GM21381 (cell line): Measurements from ENCODE around the gene NLGN1.

ENCODE experiments used
- ATAC-seq: cut with Tn5 transposase; IDR thresholded peaks from one replicate; pipeline ENCODE4 v1.9.1; 2021; ENCODE audit warnings: mild to moderate bottlenecking, moderate library complexity; ENCODE audit not compliant: unreplicated experiment

NLGN1 gene

DNA sequence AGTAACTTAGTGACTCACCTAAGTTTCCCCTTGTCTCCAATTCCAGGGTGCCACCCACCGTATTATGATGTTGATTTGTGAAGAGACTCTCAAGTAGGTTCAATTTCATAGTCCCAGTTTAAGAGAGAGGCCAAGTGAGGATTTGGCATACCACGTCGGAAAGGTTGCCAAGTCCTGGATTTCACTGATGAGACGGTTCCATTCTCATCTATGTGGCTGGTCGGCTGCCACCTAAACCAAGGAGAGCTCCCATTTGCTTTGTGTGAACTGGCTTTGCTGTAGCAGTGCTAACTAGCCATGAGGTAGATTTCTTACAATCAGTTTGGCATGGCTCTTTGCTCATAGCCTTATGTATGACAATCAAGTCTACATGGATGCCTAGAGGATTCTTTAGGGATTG is 653.6 kb downstream of the NLGN1 start:
- no peak for ATAC-seq

DNA sequence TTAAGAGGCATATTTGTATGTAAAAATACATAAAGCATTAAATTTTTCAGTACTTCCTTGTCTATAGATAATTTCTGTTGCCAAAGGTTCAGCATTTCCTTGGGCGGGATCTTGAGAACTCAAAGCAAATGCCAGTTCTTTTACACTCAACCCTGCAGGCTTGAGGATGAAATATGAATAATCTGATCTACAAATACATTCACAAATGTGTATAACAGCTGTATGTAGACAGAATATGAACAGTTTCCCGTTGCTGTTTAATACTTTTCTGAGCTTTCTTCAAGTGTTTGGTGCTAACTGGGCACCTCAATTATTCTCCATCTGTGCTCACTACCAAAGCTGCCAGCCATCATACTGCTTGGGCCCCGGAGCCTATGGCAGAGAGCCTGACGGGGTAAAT is 661.3 kb downstream of the NLGN1 start:
- ATAC-seq = no peak

DNA sequence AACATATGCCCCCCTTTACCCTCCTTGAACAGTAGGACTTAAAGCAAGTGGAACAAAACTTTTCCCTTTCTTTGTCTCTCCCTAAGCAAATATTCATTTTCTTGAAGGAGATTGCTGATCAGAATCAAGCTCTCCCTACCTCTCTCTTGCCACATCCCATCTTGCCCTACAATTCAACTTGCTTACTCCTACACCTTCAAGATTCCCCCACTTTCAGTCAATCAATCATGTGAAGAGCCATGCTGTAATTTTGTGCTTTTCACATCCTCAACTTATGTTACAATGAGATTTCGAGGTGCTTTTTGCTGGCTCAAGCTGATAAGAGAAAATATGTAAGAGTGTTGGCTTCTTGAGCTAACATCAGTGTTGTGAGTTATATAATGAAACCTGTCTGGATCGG is 662.9 kb downstream of the NLGN1 start:
- no peak for ATAC-seq

DNA sequence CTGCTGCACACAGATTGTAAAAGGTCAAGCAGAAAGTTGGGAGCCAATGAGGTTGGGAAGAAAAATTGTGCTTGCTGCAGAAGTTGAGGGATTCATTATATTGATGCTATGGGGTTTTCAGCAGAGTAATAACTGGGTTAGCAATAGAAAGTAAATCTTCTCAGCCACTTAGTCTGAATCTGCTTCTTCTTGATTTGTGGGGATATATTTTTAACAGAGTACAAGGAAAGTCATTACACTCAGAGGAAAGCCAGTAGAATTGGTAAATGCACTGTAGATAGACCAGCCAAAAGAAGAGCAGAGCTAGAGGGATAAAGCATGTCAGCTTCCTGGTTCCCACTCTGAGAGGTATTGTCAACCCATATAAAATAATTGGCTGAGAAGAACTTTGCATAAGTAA is 663.6 kb downstream of the NLGN1 start:
- ATAC-seq = no peak

DNA sequence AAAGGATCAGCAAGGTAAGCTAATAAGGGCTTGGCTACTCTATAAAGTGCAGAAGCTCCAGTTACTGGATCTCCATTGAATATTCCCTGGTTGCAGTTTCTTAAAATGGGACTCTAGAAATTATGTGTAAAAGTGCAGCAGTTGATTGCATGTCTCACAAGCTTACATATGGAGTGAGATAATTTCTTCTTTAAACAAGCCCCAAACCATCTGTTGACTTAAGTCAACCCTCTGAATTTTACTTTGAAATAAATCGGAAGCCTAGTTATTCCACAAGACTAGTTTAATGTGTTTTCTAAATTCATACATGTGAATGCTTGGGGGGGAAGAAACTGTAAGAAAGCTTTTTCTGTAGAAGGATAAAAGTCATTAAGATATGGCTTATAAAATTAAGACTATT is 664.2 kb downstream of the NLGN1 start:
- ATAC-seq = no peak

DNA sequence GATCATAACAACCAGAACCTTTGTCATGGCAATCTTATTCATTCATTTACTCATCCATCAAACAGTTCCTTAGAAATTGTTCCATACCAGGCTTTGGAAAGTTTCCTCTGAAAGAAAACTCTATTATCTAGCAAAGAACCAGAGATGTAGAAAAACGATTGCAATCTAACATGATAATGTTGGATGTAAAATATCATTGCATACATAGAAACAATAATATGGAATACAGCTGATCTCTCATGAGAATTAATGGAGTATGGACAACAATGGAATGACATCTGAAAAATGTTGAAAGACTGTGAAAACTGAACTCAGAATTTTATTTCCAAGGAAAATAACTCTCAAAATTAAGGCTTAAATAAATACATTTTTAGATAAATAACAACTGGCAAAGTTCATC is 665.4 kb downstream of the NLGN1 start:
- no peak for ATAC-seq

DNA sequence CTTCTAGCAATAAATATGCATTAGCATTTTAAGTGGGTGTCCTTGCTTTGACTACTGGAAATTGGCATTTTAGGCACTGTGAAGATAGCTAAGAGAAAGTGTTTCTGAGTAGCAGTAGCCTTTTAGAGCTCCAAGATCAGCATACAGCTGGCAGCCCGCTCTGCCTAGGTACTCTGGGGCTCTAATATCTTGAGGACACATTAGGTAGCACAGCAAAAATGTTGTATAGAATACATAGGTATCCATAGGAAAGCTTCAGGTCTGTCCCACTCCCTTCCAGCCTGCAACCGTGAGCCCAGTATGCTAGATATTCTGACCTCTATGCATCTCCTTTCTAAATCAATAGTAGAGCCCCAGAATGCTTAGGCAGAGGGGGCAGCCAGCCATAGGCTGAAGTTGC is 670.5 kb downstream of the NLGN1 start:
- ATAC-seq = no peak

DNA sequence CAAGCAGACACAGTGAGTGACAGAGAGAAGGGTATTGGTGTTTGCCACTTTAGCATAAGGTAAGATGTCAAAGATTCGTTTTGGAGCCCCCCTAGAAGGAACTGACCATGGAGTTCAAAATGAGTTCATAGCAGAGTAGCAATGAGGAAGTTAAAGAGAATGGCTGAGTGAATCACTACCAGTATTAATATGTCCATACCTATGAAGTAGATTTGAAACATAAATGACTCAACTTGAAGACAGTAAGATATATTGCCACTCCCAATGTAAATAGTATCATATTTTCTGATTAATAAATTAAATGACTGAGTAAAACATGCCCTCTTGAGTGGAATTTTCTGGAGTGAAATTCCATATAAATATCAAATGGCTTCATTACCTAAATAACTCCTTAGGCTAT is 675.1 kb downstream of the NLGN1 start:
- ATAC-seq = no peak

DNA sequence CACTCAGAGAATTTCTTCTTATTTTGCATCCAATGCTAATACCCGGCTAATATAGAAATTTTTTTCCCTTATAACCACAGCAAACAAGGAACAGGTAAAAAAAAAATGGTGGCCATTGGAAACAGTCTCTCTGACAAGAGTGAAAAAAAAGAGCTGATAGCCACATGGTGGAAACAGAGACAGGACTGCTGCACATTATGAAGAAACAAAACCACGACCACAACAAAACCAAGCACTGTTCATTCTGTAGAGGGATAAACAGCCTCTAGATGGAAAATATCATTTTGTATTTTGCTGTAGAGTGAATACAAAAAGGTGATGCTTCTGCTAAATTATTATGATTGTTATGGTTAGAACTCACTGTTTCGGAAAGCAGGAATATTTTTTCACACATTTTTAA is 686.2 kb downstream of the NLGN1 start:
- ATAC-seq = no peak

DNA sequence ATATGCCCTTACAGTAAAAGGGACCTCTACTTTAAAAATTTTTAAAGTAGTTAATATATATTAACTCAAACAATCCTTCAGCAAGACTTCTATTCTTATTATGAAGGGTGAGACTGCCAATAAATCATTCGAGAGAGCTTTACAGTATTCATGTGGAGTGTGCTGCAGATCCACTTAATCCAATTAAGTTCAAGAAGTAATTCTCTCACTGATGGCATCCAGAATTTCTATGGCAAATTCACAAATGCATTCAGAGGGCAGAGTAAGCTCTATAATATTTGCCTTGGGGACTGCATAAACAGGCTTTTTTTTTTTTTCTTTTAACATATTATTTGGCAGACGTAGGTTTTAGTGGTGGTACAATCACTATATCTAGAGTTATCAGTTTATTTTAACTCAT is 692.0 kb downstream of the NLGN1 start:
- no peak for ATAC-seq

DNA sequence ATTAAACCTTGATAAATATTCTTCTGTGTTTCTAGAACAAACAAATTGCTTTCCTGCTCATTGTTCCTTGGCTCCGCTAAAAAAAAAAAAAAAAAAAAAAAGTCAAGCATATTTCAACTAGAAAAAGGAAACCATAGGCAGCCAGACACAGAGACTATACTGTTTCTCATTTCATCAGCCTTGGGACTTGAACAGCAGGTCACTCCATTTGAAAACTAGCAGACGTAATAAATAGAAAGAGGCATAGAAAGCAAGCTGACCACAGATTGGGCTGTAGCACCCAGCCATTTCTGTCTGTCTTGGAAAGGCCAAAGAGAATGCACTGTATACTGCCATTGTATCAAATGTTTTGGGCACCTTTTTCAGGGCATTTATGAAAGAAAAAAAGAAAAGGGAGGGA is 697.1 kb downstream of the NLGN1 start:
- no peak for ATAC-seq

DNA sequence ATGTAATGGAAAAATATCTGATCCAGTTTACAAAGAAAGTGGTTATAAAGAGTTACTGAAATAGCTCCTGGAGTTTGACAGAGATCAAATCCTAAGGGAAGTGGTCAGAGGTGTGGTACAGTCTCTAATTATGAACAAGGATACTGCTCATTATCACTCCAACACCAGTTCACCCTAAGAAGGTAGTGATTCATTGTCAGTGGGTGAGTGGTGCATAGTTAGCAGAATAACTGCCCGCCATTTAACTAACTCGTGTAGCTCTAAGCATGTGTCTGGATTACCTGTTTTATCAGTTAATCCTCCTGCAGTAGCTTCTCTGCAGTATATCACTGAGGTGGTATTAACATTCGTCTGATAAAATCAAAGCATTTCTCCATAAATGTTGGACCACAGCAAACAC is 700.1 kb downstream of the NLGN1 start:
- ATAC-seq = no peak

DNA sequence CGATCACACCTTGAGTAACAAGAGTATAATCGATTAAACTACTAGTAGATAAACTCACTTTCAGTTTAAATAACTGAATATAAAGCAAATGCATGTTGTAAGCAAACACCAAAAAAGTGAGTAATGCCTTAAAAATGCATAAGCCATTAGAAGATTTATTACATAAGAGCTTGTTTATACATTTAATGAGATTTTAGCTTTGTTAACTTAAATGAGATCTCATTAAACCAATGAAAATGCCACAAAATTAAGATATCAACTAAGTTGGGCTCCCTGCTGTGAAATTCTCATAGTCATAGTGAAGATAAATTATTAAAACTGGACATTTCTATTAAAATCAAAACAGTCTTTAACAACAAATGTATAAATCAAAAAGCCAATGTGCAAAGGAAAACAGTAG is 701.2 kb downstream of the NLGN1 start:
- ATAC-seq = no peak

DNA sequence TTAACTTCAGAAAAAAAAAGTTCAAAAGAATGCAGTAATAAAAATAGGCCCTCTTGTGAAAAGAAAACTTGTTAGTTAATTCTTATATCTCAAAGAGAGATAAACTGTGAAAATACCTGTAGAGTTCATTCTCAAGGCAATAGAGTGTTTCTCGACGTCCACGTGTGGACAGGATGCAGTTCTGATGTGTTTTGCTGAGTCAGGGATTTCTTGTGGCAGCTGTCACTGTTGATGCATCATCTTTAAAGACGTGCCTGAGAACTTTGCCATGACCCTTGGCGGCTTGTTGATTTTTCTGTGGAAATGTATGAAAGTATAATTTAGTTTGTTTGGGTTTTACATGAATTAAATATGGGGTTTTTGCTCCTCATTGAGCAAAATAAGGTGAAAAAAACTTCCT is 702.2 kb downstream of the NLGN1 start:
- no peak for ATAC-seq

DNA sequence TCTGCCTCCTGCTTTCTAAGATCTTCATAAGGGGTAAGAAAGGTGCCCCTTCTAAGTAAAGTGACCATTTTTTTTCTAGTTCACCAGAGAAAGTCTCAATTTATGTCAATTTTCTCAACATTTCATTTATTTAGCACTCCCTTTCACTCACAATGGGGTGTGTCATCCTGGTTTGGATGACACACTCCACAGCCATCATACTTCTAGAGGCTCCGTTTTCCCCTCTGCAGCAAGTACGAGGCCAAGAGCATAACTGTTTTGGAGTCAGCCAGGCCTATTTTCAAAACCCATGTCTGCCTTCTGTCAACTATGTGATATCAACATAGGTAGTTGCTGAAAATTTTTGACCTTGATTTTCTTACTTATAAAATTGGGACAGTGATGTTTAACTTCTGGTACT is 703.2 kb downstream of the NLGN1 start:
- ATAC-seq = no peak

DNA sequence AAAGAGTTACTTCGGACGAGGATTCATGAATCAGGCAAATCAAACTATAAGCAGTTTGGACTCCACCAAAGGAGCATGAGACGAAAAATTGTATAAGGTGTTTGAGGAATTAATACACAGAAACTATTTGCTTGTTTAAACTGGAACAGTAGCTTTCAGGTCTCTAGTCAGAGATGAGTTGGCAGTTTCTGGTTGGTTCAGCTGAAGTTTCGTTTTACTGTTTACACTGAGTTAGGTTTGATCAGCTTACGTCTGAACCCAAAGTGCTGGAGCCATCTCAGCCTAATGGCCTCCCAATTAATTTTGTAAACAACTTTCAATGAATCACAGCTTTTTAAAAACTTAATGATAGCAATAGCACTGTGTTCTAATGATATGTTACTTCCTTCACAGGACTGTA is 703.7 kb downstream of the NLGN1 start:
- ATAC-seq = peak; percentile 66

DNA sequence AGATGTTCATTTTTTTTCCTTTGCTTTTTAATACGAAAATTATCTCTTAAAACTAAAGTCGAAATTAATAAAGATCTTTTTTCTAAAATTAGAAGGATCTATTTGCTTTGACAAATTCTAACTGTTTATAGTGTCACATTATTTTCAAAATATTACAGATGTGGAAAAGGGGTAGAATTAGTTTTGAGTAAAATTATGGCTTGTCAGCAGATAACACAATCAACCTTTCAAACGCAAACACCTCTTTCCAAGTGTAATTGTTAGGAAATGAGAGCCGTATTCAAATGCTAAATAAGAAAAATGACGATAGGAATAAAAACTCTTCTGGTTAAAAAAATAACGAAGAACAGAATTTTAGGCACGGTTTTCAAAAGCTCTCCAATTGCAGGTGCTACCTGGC is 704.7 kb downstream of the NLGN1 start:
- no peak for ATAC-seq

DNA sequence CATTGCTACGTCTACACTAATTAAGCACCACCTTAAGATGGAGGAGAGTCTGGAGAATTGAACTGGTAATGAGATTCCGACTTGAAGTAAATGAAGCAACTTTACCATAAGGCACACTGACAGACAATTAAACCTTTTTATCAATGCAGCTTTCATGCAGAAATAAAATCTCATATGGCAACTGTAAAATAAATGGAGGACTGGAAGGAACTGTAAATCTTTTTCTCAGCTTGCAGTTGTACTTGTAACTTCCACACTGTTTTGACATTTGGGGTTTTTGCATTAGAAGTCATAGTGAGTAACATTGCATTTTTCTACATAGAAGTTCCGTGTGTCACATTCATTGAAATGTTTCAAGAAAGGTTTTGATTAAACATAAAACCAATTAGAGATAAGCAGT is 705.3 kb downstream of the NLGN1 start:
- ATAC-seq = no peak

DNA sequence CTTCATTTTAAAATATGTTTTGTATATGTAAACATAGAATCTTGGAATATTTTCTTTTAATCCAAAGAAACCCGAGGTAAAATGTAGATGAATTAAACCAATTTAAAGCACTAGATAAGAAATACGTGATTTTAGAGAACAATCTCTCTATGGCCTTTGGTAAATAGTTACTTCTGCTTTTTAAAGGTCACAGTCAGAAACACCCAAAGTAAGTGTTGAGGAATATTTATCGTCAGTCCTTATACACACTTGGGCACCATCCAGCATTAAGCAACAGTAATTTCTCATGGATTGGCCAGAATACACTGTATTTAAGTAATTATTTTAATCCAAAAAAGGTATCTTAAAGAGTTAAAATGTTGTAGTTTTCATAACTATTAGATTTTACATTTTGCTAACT is 713.2 kb downstream of the NLGN1 start:
- ATAC-seq = no peak

DNA sequence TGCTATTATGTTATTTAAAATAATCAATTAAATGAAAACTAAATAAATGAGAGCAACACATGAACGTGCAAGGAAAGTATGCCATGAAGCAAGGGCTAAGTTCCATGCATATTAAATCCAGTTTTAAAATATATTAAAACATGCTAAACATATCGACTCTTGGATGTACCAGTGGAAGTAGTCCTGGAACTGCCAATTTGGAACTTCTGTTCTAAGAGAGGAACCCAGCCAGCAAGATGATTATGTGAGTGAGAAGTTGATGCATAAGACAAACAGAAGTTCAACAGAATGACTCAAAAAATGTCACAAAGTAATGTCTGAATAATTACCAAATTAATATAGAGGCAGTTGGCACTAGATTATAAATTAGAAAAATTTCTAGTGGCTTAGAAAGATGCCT is 714.2 kb downstream of the NLGN1 start:
- ATAC-seq = no peak

DNA sequence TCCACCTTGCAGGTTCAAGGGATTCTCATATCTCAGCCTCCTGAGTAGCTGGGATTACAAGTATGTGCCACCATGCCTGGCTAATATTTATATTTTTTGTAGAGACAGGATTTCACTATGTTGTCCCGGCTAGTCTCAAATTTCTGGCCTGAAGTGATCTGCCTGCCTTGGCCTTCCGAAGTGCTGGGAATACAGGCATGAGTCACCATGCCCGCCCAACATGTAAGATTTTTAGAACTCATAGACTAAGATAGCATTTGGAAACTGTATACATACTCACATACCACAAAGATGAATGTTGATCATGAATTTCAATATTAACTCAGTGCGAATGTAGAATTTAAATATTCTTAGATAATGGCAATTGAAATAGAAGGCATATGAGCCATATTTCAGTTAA is 718.9 kb downstream of the NLGN1 start:
- ATAC-seq = no peak

DNA sequence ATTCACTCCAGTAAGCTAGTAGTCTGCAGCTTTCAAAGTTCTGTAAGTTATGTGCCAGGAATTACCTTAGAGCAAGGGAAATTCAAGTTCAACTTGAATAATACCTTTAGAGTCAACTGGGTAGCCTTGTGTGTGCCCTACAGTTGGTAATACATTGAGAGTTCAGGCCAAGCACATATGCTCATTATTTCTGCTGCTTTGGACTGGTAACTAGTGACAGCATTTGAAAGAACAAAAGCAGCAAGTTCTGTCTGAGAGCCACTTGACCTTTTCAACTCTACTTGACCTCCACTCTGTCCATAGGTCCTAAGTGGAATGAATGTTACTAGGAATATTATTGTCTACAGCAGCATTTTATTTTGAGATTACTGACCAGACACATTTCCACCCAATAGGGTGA is 723.5 kb downstream of the NLGN1 start:
- ATAC-seq = no peak

DNA sequence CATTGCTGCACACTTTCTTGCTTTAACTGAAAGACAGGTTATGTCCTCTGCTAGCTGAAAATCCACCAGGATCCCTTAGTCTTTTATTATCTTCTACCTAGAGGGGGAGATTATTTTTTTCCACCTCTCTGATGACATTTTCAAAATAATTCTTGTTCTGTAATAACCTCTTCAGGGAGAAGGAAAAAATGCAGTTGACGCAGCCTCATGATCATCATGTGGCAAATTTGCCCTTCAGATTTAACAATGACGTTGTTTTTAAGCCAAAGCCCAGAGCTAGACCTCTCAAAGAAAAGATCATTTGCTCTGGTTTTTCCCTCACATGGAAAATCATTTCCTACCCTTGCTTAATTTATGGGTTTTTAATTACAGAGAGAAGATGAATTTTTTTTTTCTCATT is 724.9 kb downstream of the NLGN1 start:
- ATAC-seq = no peak

DNA sequence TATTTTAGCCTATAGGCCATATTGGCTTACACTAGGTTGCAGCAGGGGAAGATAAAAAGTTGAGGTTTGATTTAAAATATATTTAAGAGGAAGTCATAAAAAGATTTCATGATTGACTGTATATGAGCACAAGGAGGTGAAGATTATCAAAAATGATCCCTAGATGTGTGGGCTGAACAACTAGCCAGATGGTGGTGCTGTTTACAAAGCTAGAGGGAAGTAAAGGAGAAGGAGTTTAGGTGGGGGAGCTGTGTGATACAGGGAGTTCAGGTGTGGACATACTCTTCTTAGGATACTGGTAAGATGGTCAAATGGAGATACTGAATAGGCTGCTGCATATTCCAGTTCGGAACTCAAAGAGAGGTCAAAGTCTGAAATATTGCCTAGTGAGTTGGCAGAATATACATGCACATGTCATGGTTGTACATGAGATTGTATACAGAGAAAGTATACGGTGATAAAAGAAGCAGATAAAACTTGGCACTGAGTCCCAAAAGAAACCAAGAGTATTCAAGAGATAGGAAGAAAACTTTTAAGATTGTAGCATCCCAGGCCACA is 727.8 kb downstream of the NLGN1 start:
- ATAC-seq = no peak
